ENCODE measurements around the gene NPSR1. TPM values are rescaled to one million over a fixed set of nuclear protein-coding genes. Genes with fewer than 3 reads are reported as not detected.

NPSR1 gene
- total and polyA plus RNA-seq, 2 donors = 0.58 TPM; not detected in 1

Small RNA genes lying within 50 kb of the gene (small RNA-seq; reads per million reads assigned to genes)
- not detected for gene RF00322
- not detected for gene RN7SL132P
